Measurements from ENCODE around the gene SAP30BP. TPM values are rescaled to one million over a fixed set of nuclear protein-coding genes. Genes with fewer than 3 reads are reported as not detected.

Gene SAP30BP
- total and polyA plus RNA-seq, 2 of the 8 experiments (the other 6 are each of a cell fraction or from before 2014, with no cell fraction given): 63.3 to 79.9 TPM

DNA sequence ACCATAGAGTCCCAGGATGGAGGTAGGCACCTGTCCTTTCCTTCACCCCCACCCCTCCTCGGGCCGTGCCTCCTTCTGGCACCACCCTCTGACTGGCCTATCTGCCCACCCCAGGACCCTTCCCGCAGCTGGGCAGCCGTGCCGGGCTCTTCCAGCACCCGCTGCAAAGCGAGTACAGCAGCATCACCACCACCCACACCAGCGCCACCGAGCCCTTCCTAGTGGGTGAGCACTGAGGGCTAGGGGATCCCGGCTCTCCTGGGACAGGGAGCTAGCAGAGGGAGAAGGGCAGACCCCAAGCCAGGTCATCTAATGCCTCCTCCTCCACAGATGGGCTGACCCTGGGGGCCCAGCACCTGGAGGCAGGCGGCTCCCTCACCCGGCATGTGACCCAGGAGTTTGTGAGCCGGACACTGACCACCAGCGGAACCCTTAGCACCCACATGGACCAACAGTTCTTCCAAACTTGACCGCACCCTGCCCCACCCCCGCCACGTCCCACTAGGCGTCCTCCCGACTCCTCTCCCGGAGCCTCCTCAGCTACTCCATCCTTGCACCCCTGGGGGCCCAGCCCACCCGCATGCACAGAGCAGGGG is 90.0 kb downstream of the SAP30BP start:
- Histone ChIP-seq H2BK5ac (ENCODE audit: low read depth, low read length) (no peak overlapping the region), H3K27ac (ENCODE audit: low read depth, low read length) (no peak overlapping the region), H4K5ac (ENCODE audit: insufficient read length, low read depth, low read length) (no peak overlapping the region), H4K8ac (ENCODE audit: extremely low read depth, insufficient read depth, low read length) (no peak overlapping the region), H2BK20ac (ENCODE audit: low read length) (no peak overlapping the region), H3K23ac (ENCODE audit: insufficient read length) (no peak overlapping the region), H2BK12ac (ENCODE audit: low read depth, low read length) (no peak overlapping the region), H2BK15ac (ENCODE audit: low read length) (no peak overlapping the region), H3K4me3 (ENCODE audit: extremely low read depth in 1 of 4, insufficient read depth in 2 of 4, low read depth in 3 of 4, low read length in 4 of 4) (no peak overlapping the region), H3K27me3 (replicated peaks in 1 of 4; ENCODE audit: control insufficient read depth in 3 of 4, extremely low read depth in 1 of 4, insufficient read depth in 3 of 4, low read length in 3 of 4) (peaks cover 0 to 2% (median 0%) of the 10 kb centered on the region in 4 experiments; a peak in 2 of 7 replicates), H3K9me3 (ENCODE audit: insufficient read depth in 2 of 2, low read depth in 1 of 2, low read length in 1 of 2) (no peaks in the 10 kb centered on the region), H3K4ac (replicated peaks; ENCODE audit: insufficient read length, low read depth, low read length) (no peak overlapping the region), H2AFZ (ENCODE audit: low read length) (no peak overlapping the region), H3K9ac (replicated peaks in 1 of 4; ENCODE audit: extremely low read depth in 1 of 4, low read depth in 3 of 4, low read length in 3 of 4) (no peak overlapping the region), H3K4me1 (replicated peaks in 1 of 4; ENCODE audit: control insufficient read depth in 3 of 4, insufficient read depth in 4 of 4, low read length in 3 of 4) (peaks cover 0 to 7% (median 3%) of the 10 kb centered on the region in 4 experiments; a peak in 4 of 7 replicates), H4K91ac (replicated peaks; ENCODE audit: insufficient read length, low read length) (no peak overlapping the region), H3K56ac (replicated peaks; ENCODE audit: insufficient read length, low read depth, low read length) (no peak overlapping the region), H3K4me2 (ENCODE audit: insufficient read depth in 1 of 2, low read depth in 2 of 2, low read length in 2 of 2) (no peak overlapping the region), H3K79me2 (ENCODE audit: control insufficient read depth in 1 of 2, insufficient read depth in 2 of 2, low read length in 2 of 2) (no peaks in the 10 kb centered on the region), H4K20me1 (replicated peaks in 1 of 2; ENCODE audit: control insufficient read depth in 1 of 2, insufficient read depth in 2 of 2, low read length in 2 of 2) (peaks cover 0 to 4% of the 10 kb centered on the region in 2 experiments), H3K79me1 (ENCODE audit: low read depth, low read length) (no peaks in the 10 kb centered on the region), H3K23me2 (ENCODE audit: low read depth, low read length) (no peaks in the 10 kb centered on the region; the same call in 1 of the 2 replicates), H2BK120ac (replicated peaks; ENCODE audit: low read depth, low read length) (no peak overlapping the region), H3K36me3 (ENCODE audit: control insufficient read depth in 2 of 4, insufficient read depth in 4 of 4, low read length in 3 of 4) (no peaks in the 10 kb centered on the region), H3K18ac (ENCODE audit: extremely low read depth, low read length) (no peak overlapping the region), H3K14ac (ENCODE audit: insufficient read length) (no peak overlapping the region), H2AK5ac (ENCODE audit: low read depth, low read length) (no peak overlapping the region)
- no peak for DNase-seq (ENCODE audit: low read depth in 1 of 2, low spot score in 2 of 2)
- no peak for FAIRE-seq
- WGBS, 2 experiments (ENCODE audit: extremely low coverage in 1 of 2, insufficient coverage in 1 of 2, insufficient read length in 1 of 2, insufficient replicate concordance in 2 of 2, low coverage in 1 of 2, low lambda C conversion rate in 2 of 2, missing lambda C conversion rate in 1 of 2): 89% methylated on average over 20 of the region's 21 CpGs; no CpG with 5 or more reads in 1 of the 2 experiments
- POLR2A ChIA-PET (ENCODE audit: partially characterized antibody): interaction anchor here (1.0 to 15.1 kb wide), 3 partner anchors 14 to 111 kb away, joined by 3 to 425 read pairs (median 3); a partner anchor contains a TSS
- CTCF ChIA-PET (ENCODE audit: partially characterized antibody): interaction anchor here (0.9 to 19.5 kb wide), 5 partner anchors 5 to 167 kb away, joined by 3 to 359 read pairs (median 11); partner anchors contain the start of gene UNK
- TF ChIP-seq KDM1A (IDR thresholded peaks at IDR 0.05; ENCODE audit: borderline replicate concordance, low read length): no peak
- TF ChIP-seq HDAC6 (IDR thresholded peaks at IDR 0.05; ENCODE audit: low read depth, low read length): no peak
- TF ChIP-seq CBX8 (IDR thresholded peaks at IDR 0.05; ENCODE audit: borderline replicate concordance, low read depth, low read length): no peak
- no peak for TF ChIP-seq CTBP2 (IDR thresholded peaks at IDR 0.05; ENCODE audit: borderline replicate concordance, insufficient read depth, insufficient read length, low read length)
- no peak for TF ChIP-seq CHD1 (IDR thresholded peaks at IDR 0.05; ENCODE audit: low read depth, low read length)
- TF ChIP-seq BACH1 (IDR thresholded peaks at IDR 0.05; ENCODE audit: low read length): no peak
- no peak for TF ChIP-seq NRF1 (IDR thresholded peaks at IDR 0.05; ENCODE audit: low read depth, low read length)
- TF ChIP-seq SIX5 (IDR thresholded peaks at IDR 0.05; ENCODE audit: low read depth, low read length): no peak
- no peak for TF ChIP-seq ASH2L (IDR thresholded peaks at IDR 0.05; ENCODE audit: low read length)
- TF ChIP-seq SAP30 (IDR thresholded peaks at IDR 0.05; ENCODE audit: insufficient read depth, insufficient replicate concordance, low read length): no peak
- TF ChIP-seq BCL11A (IDR thresholded peaks at IDR 0.05; ENCODE audit: low read depth in 2 of 2, low read length in 2 of 2): no peak
- TF ChIP-seq SP1 (IDR thresholded peaks at IDR 0.05; ENCODE audit: low read depth, low read length): no peak
- TF ChIP-seq, protein P1, sequence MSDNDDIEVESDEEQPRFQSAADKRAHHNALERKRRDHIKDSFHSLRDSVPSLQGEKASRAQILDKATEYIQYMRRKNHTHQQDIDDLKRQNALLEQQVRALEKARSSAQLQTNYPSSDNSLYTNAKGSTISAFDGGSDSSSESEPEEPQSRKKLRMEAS (IDR thresholded peaks at IDR 0.05): no peak

Data from H1 (cell line).